ENCODE results near the gene LDAH. TPM values are rescaled to one million over a fixed set of nuclear protein-coding genes. Genes with fewer than 3 reads are reported as not detected.

Gene LDAH
- total and polyA plus RNA-seq, 2 experiments from 2014 or later = 12.1 to 37.5 TPM

GRCh38 chr2:20665243-20666004 is 157.5 kb downstream of the LDAH start:
- no peaks in the 10 kb centered on the region for H3K79me2 ChIP-seq (replicated peaks; ENCODE audit: insufficient read depth)
- H3K27ac ChIP-seq (ENCODE audit: low read depth) = no peak overlapping the region
- H3K4me3 ChIP-seq = peak overlapping the region; percentile 76
- no peaks in the 10 kb centered on the region; the same call in 1 of the 2 replicates for H3F3A ChIP-seq (replicated peaks; ENCODE audit: low read depth)
- H2AFZ ChIP-seq = peak overlapping the region; percentile 97
- H3K4me1 ChIP-seq (ENCODE audit: insufficient read depth) = peaks cover 30% of the 10 kb centered on the region
- no peaks in the 10 kb centered on the region for H3K9me2 ChIP-seq (ENCODE audit: insufficient read depth)
- Mint-ChIP-seq H3K4me3 (peak overlapping the region; percentile 81), H3K27me3 (ENCODE audit: insufficient read depth, low read depth, poor library complexity) (peaks cover 80% of the 10 kb centered on the region), H3K36me3 (ENCODE audit: low read depth) (no peaks in the 10 kb centered on the region), H3K4me1 (peaks cover 35% of the 10 kb centered on the region), H3K9me3 (no peaks in the 10 kb centered on the region), H3K27ac (no peak overlapping the region)
- H3K27me3 ChIP-seq (ENCODE audit: insufficient read depth) = peaks cover 85% of the 10 kb centered on the region
- ATAC-seq (peak; percentile 15), DNase-seq (ENCODE audit: low spot score) (peak; percentile 66)
- no peaks in the 10 kb centered on the region for H4K20me1 ChIP-seq (replicated peaks; ENCODE audit: insufficient read depth)
- peak overlapping the region; percentile 89 for H3K4me2 ChIP-seq
- no peak for TF ChIP-seq NANOG (IDR thresholded peaks at IDR 0.05; ENCODE audit: borderline replicate concordance)
- TF ChIP-seq EZH2phosphoT487 (IDR thresholded peaks at IDR 0.05; ENCODE audit: unreplicated experiment) = peak; percentile 79
- peak; percentile 81 for TF ChIP-seq EZH2 (IDR thresholded peaks at IDR 0.05; ENCODE audit: low read depth, unreplicated experiment)
- no peaks in the 10 kb centered on the region for H3K36me3 ChIP-seq (ENCODE audit: insufficient read depth)

DNA sequence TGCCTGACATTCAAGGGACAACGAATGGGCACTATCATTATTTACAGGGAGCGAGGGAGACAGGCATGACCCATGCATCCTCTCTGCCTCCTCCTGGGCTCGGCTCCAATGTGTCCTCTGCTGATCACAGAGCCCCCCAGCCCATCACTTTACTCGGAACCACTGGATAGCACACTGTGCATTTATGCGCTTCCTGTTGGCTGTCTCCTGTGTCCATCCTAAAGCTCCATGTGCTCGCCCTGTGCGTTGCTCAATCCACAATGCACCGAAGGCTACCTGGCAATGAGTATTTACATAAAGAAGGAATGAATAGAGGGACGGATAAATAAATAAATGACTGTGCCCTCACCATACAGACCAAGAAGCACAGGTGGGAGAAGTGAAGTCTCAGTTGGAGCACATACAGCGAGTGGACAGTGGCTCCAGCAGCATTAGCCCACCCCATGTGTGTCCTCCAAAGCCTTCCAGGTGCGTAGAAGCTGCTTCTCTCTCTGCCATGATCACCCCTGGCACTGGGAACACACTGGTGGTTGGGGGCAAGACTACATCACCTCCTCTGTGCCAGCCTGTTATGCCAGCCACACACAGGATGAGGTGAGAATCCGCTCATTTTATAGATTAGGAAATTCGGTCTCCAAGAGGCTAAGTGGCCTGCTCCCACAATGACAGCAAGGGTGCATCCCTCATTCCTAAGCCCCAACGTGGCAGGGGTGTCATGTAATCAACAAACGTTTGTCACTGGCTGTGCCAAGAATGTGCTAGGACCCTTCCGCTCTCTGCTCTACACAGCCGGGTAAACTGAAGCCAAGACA is 158.3 kb downstream of the LDAH start:
- H3K4me1 Mint-ChIP-seq = peaks cover 32% of the 10 kb centered on the region
- TF ChIP-seq, protein P1, sequence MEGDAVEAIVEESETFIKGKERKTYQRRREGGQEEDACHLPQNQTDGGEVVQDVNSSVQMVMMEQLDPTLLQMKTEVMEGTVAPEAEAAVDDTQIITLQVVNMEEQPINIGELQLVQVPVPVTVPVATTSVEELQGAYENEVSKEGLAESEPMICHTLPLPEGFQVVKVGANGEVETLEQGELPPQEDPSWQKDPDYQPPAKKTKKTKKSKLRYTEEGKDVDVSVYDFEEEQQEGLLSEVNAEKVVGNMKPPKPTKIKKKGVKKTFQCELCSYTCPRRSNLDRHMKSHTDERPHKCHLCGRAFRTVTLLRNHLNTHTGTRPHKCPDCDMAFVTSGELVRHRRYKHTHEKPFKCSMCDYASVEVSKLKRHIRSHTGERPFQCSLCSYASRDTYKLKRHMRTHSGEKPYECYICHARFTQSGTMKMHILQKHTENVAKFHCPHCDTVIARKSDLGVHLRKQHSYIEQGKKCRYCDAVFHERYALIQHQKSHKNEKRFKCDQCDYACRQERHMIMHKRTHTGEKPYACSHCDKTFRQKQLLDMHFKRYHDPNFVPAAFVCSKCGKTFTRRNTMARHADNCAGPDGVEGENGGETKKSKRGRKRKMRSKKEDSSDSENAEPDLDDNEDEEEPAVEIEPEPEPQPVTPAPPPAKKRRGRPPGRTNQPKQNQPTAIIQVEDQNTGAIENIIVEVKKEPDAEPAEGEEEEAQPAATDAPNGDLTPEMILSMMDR (conservative IDR thresholded peaks at IDR 0.05; ENCODE audit: low read depth in 2 of 2) = no peak
- TF ChIP-seq, protein P2, sequence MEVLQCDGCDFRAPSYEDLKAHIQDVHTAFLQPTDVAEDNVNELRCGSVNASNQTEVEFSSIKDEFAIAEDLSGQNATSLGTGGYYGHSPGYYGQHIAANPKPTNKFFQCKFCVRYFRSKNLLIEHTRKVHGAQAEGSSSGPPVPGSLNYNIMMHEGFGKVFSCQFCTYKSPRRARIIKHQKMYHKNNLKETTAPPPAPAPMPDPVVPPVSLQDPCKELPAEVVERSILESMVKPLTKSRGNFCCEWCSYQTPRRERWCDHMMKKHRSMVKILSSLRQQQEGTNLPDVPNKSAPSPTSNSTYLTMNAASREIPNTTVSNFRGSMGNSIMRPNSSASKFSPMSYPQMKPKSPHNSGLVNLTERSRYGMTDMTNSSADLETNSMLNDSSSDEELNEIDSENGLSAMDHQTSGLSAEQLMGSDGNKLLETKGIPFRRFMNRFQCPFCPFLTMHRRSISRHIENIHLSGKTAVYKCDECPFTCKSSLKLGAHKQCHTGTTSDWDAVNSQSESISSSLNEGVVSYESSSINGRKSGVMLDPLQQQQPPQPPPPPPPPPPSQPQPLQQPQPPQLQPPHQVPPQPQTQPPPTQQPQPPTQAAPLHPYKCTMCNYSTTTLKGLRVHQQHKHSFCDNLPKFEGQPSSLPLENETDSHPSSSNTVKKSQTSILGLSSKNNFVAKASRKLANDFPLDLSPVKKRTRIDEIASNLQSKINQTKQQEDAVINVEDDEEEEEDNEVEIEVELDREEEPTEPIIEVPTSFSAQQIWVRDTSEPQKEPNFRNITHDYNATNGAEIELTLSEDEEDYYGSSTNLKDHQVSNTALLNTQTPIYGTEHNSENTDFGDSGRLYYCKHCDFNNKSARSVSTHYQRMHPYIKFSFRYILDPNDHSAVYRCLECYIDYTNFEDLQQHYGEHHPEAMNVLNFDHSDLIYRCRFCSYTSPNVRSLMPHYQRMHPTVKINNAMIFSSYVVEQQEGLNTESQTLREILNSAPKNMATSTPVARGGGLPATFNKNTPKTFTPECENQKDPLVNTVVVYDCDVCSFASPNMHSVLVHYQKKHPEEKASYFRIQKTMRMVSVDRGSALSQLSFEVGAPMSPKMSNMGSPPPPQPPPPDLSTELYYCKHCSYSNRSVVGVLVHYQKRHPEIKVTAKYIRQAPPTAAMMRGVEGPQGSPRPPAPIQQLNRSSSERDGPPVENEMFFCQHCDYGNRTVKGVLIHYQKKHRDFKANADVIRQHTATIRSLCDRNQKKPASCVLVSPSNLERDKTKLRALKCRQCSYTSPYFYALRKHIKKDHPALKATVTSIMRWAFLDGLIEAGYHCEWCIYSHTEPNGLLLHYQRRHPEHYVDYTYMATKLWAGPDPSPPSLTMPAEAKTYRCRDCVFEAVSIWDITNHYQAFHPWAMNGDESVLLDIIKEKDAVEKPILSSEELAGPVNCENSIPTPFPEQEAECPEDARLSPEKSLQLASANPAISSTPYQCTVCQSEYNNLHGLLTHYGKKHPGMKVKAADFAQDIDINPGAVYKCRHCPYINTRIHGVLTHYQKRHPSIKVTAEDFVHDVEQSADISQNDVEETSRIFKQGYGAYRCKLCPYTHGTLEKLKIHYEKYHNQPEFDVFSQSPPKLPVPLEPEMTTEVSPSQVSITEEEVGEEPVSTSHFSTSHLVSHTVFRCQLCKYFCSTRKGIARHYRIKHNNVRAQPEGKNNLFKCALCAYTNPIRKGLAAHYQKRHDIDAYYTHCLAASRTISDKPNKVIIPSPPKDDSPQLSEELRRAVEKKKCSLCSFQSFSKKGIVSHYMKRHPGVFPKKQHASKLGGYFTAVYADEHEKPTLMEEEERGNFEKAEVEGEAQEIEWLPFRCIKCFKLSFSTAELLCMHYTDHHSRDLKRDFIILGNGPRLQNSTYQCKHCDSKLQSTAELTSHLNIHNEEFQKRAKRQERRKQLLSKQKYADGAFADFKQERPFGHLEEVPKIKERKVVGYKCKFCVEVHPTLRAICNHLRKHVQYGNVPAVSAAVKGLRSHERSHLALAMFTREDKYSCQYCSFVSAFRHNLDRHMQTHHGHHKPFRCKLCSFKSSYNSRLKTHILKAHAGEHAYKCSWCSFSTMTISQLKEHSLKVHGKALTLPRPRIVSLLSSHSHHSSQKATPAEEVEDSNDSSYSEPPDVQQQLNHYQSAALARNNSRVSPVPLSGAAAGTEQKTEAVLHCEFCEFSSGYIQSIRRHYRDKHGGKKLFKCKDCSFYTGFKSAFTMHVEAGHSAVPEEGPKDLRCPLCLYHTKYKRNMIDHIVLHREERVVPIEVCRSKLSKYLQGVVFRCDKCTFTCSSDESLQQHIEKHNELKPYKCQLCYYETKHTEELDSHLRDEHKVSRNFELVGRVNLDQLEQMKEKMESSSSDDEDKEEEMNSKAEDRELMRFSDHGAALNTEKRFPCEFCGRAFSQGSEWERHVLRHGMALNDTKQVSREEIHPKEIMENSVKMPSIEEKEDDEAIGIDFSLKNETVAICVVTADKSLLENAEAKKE (CRISPR knock-in tag; IDR thresholded peaks at IDR 0.05) = no peak
- TF ChIP-seq JUNB (IDR thresholded peaks at IDR 0.05; ENCODE audit: unreplicated experiment) = no peak
- no peak for TF ChIP-seq EZH2phosphoT487 (IDR thresholded peaks at IDR 0.05; ENCODE audit: unreplicated experiment)
- TF ChIP-seq ZNF331 (CRISPR knock-in tag; IDR thresholded peaks at IDR 0.05; ENCODE audit: low read depth) = no peak
- no peak for TF ChIP-seq POLR2AphosphoS5 (IDR thresholded peaks at IDR 0.05; ENCODE audit: low read depth)
- no peak for TF ChIP-seq EZH2 (IDR thresholded peaks at IDR 0.05; ENCODE audit: low read depth, unreplicated experiment)
- TF ChIP-seq STAT1 (IDR thresholded peaks at IDR 0.05; ENCODE audit: unreplicated experiment) = no peak
- no peak for TF ChIP-seq NANOG (IDR thresholded peaks at IDR 0.05; ENCODE audit: borderline replicate concordance)
- no peak for TF ChIP-seq ETS1 (IDR thresholded peaks at IDR 0.05)

More for the DNA sequence above, 158.3 kb downstream of the LDAH start:
- Histone ChIP-seq H3K4me1 (ENCODE audit: insufficient read depth) (peaks cover 25% of the 10 kb centered on the region), H3K27ac (ENCODE audit: low read depth) (no peak overlapping the region), H3K4me2 (peak overlapping the region; percentile 89), H4K20me1 (replicated peaks; ENCODE audit: insufficient read depth) (no peaks in the 10 kb centered on the region), H3K4me3 (peak overlapping the region; percentile 76), H3K9me2 (ENCODE audit: insufficient read depth) (no peaks in the 10 kb centered on the region), H3K79me2 (replicated peaks; ENCODE audit: insufficient read depth) (no peaks in the 10 kb centered on the region), H3K27me3 (ENCODE audit: insufficient read depth) (peaks cover 77% of the 10 kb centered on the region), H3K36me3 (ENCODE audit: insufficient read depth) (no peaks in the 10 kb centered on the region), H3F3A (replicated peaks; ENCODE audit: low read depth) (no peaks in the 10 kb centered on the region; the same call in 1 of the 2 replicates), H2AFZ (no peak overlapping the region)
- H3K27me3 Mint-ChIP-seq (ENCODE audit: insufficient read depth, low read depth, poor library complexity) = peaks cover 73% of the 10 kb centered on the region
- no peak for ATAC-seq
- H3K9me3 Mint-ChIP-seq = no peaks in the 10 kb centered on the region
- peak overlapping the region; percentile 81 for H3K4me3 Mint-ChIP-seq
- no peak overlapping the region for H3K27ac Mint-ChIP-seq
- no peaks in the 10 kb centered on the region for H3K36me3 Mint-ChIP-seq (ENCODE audit: low read depth)
- no peak for DNase-seq (ENCODE audit: low spot score)

Measured in GM23338 (cell line).